GM18858 (cell line): ENCODE data around the gene RIN1.

ENCODE experiments used
- ATAC-seq: cut with Tn5 transposase; IDR thresholded peaks from one replicate; pipeline ENCODE4 v1.9.1; 2021; ENCODE audit not compliant: unreplicated experiment

RIN1 gene

GRCh38 chr11:66337103-66337899 lies 1.1 kb upstream of the RIN1 start:
- ATAC-seq, result no peak

GRCh38 chr11:66335531-66336233 lies 552 bp downstream of the RIN1 start:
- ATAC-seq, result no peak

GRCh38 chr11:66334605-66335442 lies 1.4 kb downstream of the RIN1 start:
- no peak for ATAC-seq

- no peak for ATAC-seq
Measured at GRCh38 chr11:66333896-66334604, 2.2 kb downstream of the RIN1 start.

DNA sequence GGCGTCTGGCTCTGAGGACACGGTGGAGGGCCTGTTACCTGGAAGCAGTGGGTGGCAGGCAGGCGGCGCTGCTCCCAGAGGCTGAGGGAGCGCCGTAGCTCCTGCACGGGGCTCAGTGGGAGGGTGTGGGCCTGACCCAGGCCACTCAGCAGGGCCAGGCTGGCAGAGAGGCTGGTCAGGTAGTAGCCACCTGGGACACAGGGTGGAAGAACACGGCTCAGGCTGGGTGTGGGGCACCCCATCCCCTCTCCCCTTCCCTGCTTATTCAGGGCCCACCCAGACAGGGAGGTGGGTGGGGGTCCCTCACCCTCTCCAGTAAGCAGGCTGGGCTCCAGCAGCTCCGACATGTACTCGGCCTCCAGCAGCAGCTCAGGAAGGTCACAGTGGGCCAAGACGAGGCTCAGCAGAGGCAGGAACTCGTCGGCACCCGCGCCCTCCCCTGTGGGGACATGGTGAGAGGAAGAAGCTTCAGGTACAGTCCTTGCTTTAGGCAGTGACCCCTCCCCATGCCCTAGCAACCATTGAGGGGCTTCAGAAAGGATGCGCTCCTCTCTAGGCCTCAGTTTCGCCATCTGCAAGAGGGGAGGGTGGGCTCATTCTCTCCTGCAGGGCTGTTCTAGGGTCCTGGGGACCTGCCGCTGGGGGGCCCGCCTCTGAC lies 2.9 kb downstream of the RIN1 start:
- ATAC-seq, result no peak

DNA sequence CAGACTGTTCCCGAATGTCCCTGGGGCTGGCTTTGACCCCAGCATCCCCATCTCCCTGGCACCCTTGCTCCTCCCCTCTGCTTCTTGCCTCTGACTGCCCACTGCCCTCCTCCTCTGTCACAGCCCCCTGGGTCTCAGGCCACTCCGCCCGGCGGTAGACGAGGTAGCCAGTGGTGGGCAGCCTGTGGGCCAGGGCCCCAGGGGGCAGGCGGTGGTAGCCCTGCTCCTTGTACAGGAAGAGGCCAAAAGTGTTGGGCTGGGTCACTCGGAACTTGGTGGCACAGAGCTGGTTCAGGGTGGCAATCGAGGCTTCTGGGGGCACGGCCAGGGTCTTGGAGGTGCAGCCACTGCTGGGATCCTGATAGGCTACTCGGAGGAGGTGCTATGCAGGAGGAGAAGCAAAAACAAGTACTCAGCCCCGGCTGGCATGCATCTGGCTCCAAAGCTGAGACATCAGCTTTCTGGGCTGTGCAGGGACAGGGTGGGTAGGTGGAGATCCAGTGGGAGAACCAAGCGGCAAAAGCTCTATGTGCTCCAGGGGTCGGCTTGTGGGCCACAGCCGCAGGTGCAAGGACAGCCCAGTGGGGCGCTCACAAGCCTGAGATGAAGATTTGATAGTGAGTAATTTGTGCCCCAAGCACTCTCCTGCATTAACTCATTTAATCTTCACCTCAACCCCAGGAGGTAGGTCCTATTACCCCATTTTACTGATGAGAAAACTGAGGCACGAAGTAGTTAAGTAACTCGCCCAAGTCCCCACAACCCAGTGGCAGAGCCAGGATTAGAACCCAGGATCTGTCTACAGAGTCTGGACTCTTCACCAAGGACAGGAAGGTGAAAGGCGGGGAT lies 3.6 kb downstream of the RIN1 start:
- ATAC-seq, result no peak

- ATAC-seq, result no peak
Measured at GRCh38 chr11:66331542-66332370, 4.5 kb downstream of the RIN1 start.

DNA sequence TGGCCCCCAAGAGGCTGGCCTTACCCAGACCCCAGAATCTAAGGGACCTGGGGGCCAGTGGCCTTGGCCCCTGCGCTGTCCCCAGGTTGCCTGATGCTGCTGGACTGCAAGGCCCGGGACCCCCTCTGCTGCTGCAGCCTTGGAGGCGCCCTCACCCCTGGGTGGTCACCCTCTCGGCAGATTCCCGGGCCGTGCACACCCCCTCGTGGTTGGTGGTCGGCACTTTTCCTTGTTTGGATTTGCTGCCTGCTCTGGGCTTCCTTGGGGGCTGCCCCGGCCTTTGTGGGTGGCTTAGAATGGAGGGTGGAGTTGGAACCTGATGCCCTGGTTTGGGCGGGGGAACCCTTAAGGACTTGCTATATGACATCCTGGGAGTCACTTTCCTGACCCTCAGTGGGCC lies 5.3 kb downstream of the RIN1 start:
- no peak for ATAC-seq

DNA sequence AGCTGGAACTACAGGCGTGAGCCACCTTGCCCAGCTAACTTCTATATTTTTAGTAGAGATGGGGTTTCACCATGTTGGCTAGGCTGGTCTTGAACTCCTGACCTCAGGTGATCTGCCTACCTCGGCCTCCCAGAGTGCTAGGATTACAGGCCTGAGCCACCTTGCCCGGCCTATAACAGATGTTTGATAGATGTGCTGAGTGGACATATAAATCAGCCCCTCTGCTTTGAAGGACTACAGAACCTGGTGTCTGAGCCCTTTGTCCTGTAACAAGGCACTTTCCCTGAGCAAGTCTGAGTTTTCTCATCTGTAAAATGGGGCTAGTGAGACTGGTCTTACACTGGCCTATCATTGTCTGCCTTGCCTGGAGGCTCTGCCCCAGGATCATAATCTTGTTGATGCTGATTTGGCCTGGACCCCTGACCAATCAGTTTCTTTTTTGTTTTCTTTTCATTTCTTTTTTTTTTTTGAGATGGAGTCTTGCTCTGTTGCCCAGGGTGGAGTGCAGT lies 7.0 kb downstream of the RIN1 start:
- ATAC-seq, result no peak

DNA sequence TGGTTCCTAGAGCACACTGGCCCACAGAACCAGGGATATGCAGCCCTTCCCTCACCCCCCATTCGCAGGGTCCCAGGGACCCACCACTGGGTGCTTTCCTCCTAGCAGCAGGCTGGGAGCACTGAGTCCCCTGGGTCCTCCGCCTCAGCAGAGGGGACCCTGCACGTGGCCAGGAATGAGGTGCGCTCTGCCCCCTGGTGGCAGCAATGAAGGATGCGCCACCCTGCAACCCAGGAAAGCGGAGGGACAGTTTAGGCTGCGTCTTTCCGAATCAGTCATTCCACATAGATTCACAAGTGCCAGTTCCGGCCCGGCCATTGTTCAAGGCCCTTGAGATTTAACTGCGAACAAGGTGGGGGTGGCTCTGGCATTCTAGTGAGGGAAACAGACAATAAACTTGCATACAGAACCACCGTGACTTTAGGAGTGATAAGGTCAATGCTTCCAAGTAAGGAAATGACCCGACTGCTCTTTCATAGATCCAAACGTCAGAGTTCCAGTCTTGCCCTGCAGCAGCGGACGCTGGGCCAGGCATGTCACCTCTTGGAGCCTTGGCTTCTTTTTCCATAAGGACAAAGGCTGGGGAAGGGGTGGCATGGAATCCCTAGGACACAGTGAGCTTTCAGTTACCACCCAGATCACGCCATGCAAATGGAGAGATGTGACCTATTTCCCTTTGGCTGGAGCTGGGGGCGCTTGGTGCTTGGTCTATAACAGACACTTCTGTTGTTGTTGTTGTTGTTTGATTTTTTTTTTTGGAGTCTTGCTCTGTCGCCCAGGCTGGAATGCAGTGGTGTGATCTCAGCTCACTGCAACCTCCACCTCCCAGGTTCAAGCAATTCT lies 7.7 kb downstream of the RIN1 start:
- ATAC-seq, result no peak

DNA sequence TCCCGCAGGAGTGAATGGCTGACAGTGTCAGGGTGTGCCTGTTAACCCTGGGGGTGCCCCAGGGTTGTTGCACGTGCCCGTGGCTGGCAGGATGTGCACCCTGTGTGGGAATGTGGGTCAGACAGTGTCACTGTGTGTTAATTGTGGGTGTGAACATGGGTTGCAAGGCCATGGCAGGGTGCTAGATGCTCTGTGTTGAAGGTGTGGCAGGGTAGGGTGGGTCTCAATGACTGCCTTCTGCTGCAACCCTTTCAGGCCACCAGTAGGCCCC lies 8.3 kb downstream of the RIN1 start:
- no peak for ATAC-seq

DNA sequence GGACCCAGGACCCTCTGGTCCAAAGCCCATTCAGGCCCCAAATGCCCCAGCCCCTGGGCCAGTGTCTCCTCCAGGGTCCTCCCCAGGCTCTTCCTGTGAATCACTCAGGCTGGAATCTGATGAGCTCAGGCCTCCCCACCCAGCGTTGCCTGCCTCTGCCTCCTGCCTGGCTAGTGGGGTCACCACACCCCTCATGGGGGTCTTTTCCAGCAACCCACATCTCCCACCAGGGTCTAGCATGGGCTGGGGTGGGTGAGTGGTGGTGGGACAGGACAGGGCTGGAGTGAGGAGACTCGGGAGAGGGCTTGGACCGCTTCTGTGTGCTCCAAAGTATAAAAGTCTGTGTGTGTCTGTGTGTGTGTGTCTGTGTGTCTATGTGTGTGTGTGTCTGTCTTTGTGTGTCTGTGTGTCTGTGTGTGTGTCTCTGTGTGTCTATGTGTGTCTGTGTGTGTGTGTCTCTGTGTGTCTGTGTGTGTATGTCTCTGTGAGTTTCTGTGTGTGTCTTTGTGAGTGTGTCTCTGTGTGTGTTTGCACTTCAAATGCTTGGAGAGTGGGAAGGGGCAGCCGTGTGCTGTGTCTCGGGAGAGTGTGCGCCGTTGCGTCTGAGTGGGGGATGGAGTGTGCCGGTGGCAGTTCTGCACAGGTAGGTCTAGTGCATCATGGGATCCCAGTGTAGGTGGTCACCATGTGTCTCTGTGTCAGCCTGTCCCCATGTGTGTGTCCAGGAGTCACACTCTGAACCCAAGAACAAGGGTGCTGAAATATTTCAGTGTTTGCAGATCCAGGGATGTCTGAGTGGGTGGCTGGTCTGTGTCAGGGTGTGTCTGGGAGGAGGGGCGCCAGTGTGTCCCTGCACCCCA lies 8.8 kb downstream of the RIN1 start:
- ATAC-seq, result no peak

GRCh38 chr11:66326261-66327111 lies 9.7 kb downstream of the RIN1 start:
- ATAC-seq, result no peak

GRCh38 chr11:66325263-66325671 lies 11.0 kb downstream of the RIN1 start:
- no peak for ATAC-seq

DNA sequence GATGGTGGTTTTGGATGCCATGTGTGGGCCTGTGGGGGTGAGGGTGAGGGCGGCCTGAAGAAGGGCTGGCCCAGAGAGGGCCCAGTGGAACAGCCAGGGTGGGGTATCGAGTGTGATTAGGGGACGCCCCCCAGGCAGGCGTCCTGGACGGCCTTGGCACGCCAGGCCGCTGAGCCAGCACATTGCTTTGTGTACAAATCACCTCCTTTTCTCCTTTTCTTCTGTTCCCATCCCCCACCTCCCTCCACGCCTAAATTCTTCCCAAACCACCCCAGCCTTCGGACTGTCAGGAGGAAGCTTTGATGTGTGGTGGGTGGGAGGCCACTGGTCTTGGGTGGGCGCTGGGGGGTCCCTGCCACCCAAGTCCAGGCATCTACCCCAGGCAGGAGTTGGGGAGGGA lies 11.6 kb downstream of the RIN1 start:
- ATAC-seq, result no peak

GRCh38 chr11:66323684-66324083 lies 12.6 kb downstream of the RIN1 start:
- no peak for ATAC-seq
